NCI-H1092 (cell line): Measurements from ENCODE around the gene OPN1LW.
"Not testable (repeated sequence)": the region's sequence is repeated elsewhere in the genome, so short reads cannot be mapped to it uniquely, and the experiment has no call there.

Experiments
- DNase-seq: peaks from one replicate; lab custom pipeline; 2025; lab: John Stamatoyannopoulos, UW

The OPN1LW gene

DNA sequence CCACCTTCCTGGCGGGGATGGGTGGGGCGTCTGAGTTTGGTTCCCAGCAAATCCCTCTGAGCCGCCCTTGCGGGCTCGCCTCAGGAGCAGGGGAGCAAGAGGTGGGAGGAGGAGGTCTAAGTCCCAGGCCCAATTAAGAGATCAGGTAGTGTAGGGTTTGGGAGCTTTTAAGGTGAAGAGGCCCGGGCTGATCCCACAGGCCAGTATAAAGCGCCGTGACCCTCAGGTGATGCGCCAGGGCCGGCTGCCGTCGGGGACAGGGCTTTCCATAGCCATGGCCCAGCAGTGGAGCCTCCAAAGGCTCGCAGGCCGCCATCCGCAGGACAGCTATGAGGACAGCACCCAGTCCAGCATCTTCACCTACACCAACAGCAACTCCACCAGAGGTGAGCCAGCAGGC is at the start of gene OPN1LW:
Gene OPN1LW (plus strand): TSS at position 234 of the 400 bp plus-strand sequence. CDS start 41 bp downstream, at position 275.
- DNase-seq = not testable (repeated sequence)

DNA sequence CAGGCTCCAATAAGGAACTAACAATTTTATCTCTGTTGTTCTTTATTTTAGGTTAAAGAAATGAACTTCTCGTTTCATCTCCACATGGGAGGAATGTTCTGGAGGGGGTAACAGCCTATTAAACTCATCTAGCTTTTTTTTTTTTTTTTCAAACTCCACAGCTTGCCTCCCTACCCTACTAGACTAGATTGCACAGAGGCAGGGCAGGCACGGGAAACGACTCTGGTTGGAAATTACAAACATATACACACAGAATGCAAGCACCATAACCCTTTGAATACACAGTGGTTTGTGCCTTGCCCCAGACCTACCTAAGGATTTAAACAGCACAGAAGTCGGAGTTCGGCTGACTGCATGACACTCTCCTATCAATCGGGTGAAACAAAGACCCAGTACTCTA is 49.2 kb upstream of the OPN1LW start:
- no peak for DNase-seq

- DNase-seq = no peak
Measured at GRCh38 chrX:154096140-154097002, 47.7 kb upstream of the OPN1LW start.

DNA sequence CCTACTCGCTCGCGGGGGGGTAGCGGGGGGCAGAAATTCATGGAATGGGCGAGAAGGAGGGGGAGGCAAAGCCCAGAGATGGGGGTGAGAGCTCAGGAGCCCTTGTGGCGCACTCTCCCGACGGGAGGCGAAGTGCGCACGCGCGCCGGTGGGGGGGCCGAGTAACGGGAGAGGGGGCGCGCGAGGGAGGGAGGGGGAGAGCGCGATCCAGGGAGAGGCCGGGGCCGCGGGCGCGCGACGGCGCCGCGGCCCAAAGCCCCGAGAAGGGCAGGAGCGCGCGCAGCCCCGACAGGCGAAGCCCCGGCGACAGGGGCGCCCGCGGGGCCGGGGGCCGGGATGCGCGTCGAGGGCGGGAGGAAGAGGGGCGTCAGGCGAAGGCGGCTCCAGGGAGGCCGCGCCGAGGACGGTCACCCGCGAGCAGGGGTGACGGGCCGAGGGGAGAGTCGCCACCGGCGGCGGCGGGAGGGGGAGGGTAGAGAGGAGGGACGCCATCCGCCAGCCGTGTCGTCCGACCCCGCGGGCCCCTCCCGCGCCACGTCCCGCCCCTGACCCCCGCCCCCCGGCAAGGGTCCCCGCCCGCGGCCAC is 46.9 kb upstream of the OPN1LW start:
- DNase-seq = peak; percentile 83

DNA sequence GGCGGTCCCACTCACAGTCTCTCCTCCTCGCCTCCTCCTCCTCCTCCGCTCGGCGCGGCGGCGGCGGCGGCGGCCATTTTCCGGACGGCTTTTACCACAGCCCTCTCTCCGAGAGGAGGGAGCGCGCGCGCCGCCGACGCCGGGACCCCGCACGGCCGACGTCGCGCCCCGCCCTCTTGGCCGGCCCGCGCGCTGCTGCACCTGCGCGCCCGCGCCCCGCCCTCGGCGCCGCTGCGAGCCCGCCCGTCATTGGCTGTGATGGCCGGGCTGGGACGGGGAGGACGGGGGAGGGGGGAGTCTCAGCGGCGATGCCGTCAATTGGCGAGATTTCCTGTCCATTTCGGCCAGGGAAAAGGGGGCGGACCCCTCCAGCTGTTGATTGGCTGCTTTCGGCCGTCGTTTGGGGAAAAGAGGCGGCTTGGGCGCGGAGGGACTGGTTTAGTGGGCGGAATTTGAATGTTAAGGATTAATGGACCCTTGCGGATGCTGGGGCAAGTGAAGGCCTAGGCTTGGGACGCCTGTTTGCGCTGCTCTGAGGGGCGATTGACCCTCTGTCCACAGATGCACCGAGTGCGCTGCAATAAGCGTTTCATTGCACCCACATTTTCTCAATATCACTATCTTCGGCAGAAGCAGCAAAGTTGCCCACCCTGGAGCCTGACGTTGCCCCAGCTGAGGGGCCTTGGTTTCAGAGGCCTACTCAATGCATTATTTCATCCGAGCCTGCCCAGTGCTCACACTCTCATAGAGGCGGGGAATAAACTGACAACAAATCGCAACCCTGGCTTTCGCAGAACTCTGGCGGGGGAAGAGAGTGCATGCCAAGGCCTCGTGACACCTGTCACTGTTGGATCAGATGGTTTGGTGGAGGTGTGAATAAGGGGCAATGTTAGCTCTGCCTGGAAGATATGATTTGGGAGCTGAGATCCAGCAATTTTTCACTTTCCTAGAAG is 46.2 kb upstream of the OPN1LW start, which contains the start of gene MECP2:
Gene MECP2 (minus strand): TSS at position 129 of the 953 bp plus-strand sequence.
- peak; percentile 95 for DNase-seq

DNA sequence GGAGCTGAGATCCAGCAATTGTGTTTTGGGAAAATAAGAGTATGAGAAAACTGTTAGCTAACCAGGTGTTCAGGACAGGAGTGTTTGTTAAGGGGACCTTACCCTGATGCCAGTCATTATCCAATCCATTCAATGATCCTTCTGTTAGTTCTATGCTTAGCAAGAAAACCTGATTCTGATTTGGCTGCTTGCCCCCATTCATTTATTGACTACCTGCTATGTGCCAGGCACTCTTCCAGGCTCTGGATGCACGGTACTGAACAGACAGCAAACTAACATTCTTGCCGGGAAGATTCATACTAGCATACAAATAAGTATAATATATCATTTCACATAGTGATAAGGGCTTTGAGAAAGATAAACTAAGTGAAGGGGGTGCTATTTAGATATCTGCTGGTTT is 45.5 kb upstream of the OPN1LW start:
- peak; percentile 29 for DNase-seq

- DNase-seq = no peak
Measured at GRCh38 chrX:154113729-154114128, 30.3 kb upstream of the OPN1LW start.

GRCh38 chrX:154114652-154115051 is 29.4 kb upstream of the OPN1LW start:
- DNase-seq = no peak

DNA sequence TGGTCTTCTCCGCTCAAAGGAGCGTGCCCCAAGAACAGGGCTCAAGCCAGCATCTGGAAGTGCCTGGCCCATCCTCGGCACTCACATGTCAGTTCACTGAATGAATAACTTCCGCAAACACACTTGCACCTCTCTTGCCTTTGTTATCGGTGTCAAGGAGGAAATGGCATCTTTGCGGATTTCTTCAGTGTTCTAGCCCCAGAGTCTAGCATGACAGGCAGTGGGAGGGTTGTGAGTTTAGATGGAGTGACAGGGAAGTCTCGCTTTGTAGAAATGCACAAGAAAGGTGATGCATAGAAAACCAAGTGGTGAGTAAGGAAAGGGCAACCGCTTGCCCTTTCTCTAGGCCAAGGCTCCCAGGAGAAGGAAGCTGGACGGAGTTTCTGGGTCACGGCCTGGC is 29.0 kb upstream of the OPN1LW start:
- no peak for DNase-seq

GRCh38 chrX:154115750-154116149 is 28.3 kb upstream of the OPN1LW start:
- no peak for DNase-seq

- DNase-seq = no peak
Measured at GRCh38 chrX:154116426-154117211, 27.4 kb upstream of the OPN1LW start.

DNA sequence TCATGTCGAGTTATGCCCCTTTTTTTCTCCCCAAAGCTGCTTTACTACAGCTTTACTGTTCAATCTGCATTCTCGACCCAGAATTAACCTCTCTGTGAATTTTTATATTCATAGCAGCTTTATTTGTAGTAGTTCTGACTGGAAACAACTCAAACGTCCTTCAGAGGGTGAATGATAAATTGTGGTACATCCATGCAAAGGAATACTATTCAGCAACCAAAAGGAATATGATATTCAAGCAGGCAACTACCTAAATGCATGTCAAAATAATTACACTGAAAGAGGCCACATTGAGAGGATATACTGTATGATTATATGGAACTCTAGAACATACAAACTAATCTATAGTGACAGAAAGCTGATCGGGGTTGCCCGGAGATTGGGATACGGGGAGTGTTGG is 26.5 kb upstream of the OPN1LW start:
- DNase-seq = no peak

GRCh38 chrX:154120567-154120966 is 23.5 kb upstream of the OPN1LW start:
- no peak for DNase-seq

DNA sequence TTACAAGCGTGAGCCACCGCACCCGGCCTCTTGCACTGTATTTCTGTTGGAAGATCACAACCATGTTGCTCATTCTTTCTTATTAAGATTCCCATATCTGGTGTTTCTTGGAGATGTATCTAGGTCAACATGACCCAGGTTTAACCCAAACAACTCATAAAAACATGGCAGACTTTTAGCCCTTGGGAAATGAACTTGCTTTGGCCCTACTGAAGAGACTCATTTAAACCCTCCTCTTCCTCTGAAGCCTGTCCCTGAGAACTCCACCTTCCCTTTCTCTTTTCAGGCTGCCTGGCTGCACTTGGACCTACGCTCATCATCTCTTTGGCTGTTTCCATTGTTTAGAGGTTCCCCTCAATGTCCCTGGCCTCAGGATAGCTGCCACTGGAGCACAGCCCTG is 22.8 kb upstream of the OPN1LW start:
- DNase-seq = no peak

DNA sequence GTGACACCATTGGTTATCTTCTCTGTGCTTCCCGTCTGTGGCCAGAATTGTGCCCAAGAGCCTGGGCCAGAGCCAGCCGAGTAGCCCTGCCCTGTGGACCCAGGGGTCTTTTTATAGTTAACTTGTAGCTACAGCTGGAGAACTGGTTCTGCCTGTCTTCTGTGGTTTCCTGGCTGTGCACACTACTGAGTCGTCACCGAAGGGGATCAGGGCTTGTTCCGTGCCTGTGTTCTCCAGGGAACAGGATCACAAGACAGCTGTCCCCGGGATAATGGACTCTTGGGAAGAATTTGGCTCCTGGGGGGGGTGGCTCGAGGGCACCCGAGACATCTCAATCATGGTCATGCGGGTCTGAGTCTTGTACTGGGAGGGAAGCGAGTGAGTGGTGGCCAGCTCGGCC is 22.1 kb upstream of the OPN1LW start:
- DNase-seq = no peak

DNA sequence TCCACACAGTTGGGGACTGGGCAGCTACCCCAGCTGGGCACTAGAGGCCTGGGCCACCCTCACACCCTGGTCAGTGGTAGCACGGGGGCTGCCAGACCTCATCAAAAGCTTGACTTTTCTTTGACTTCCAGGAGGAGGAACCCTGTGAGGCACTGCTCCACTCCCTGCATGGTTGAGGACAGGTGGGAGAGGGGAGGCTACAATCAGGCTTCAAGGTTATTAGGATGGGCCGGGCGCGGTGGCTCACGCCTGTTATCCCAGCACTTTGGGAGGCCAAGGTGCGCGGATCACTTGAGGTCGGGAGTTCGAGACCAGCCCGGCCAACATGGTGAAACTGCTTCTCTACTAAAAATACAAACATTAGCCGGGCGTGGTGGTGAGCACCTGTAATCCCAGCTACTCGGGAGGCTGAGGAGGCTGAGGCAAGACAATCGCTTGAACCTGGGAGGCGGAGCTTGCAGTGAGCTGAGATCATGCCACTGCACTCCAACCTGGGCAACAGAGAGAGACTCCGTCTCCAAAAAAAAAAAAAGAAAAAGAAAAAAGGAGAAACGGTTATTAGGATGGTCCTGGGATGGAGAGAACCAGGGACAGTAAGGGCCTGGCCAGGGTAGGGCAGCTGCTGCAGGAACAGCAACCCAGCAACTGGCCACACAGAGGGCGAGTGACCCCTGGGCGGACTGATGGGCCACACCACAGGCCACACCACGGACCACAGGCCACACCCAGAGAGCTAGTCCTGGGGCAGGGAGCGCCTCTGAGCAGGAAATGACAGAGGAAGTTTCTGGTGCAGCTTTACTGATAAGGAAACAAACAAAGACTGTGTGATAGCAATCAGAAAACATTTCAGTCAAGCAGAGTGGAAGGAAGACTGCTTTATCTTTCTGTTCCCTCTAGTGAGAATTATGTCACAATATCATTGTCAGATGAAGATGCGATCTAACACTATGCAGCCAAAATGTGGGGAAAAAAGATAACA is 20.5 kb upstream of the OPN1LW start:
- no peak for DNase-seq

GRCh38 chrX:154125391-154126040 is 18.5 kb upstream of the OPN1LW start:
- no peak for DNase-seq

GRCh38 chrX:154126101-154126500 is 17.9 kb upstream of the OPN1LW start:
- DNase-seq = no peak

GRCh38 chrX:154131955-154132354 is 12.1 kb upstream of the OPN1LW start:
- no peak for DNase-seq

GRCh38 chrX:154132366-154132765 is 11.7 kb upstream of the OPN1LW start:
- no peak for DNase-seq
